ENCODE results near the gene PDE4A.

PDE4A gene

GRCh38 chr19:10505583-10506229 lies 85.4 kb downstream of the PDE4A start:
- in situ Hi-C loops (cut with HindIII; ENCODE audit: low sequenced_read_pairs), result no loop called here

- in situ Hi-C loops (cut with HindIII; ENCODE audit: low sequenced_read_pairs), result no loop called here
These were observed 87.7 kb downstream of the PDE4A start for GRCh38 chr19:10508036-10508435.

- in situ Hi-C loops (cut with HindIII; ENCODE audit: low sequenced_read_pairs), result no loop called here
These were observed 88.4 kb downstream of the PDE4A start for GRCh38 chr19:10508707-10509106.

- in situ Hi-C loops (cut with HindIII; ENCODE audit: low sequenced_read_pairs), result loop anchor here (5.0 kb wide), 3 partner anchors 47 to 137 kb away; no protein-coding TSS in a partner anchor
These were observed 90.0 kb downstream of the PDE4A start for GRCh38 chr19:10510301-10510802.

- in situ Hi-C loops (cut with HindIII; ENCODE audit: low sequenced_read_pairs), result loop anchor here (5.0 kb wide), 3 partner anchors 44 to 134 kb away; no protein-coding TSS in a partner anchor
These were observed 92.9 kb downstream of the PDE4A start for GRCh38 chr19:10513223-10513622.

GRCh38 chr19:10514211-10515145 lies 94.1 kb downstream of the PDE4A start:
- in situ Hi-C loops (cut with HindIII; ENCODE audit: low sequenced_read_pairs), result loop anchor here (5.0 kb wide), 3 partner anchors 43 to 133 kb away; no protein-coding TSS in a partner anchor

- in situ Hi-C loops (cut with HindIII; ENCODE audit: low sequenced_read_pairs), result no loop called here
These were observed 95.7 kb downstream of the PDE4A start for GRCh38 chr19:10516064-10516385.

GRCh38 chr19:10516671-10517286 lies 96.4 kb downstream of the PDE4A start:
- in situ Hi-C loops (cut with HindIII; ENCODE audit: low sequenced_read_pairs), result no loop called here

- in situ Hi-C loops (cut with HindIII; ENCODE audit: low sequenced_read_pairs), result no loop called here
These were observed 97.0 kb downstream of the PDE4A start, which contains the start of gene S1PR5 for GRCh38 chr19:10517361-10517759. S1PR5 (minus strand) TSS chr19:10517447; CDS start chr19:10515011, 2,436 bp downstream.

- in situ Hi-C loops (cut with HindIII; ENCODE audit: low sequenced_read_pairs), result no loop called here
These were observed 97.6 kb downstream of the PDE4A start for GRCh38 chr19:10517760-10518443.

- in situ Hi-C loops (cut with HindIII; ENCODE audit: low sequenced_read_pairs), result no loop called here
These were observed 98.4 kb downstream of the PDE4A start for GRCh38 chr19:10518444-10519361.
